Measurements from ENCODE around the gene MTA3.
"Not testable (repeated sequence)": the region's sequence is repeated elsewhere in the genome, so short reads cannot be mapped to it uniquely, and the experiment has no call there.

The MTA3 gene

GRCh38 chr2:42640261-42640660 lies 71.8 kb downstream of the MTA3 start:
- Histone ChIP-seq H4K20me1 (ENCODE audit: control insufficient read depth, insufficient read depth, low read depth, low read length) (no peaks in the 10 kb centered on the region), H3K36me3 (ENCODE audit: control insufficient read depth, low read length) (peaks cover 29% of the 10 kb centered on the region), H3K27ac (ENCODE audit: low read depth, low read length) (no peak overlapping the region), H3K9me3 (ENCODE audit: control insufficient read depth, insufficient read depth, low read length) (no peaks in the 10 kb centered on the region), H3F3A (ENCODE audit: control insufficient read depth, insufficient read depth) (no peaks in the 10 kb centered on the region; the same call in 1 of the 2 replicates), H3K4me1 (ENCODE audit: control insufficient read depth, low read length) (peaks cover 9% of the 10 kb centered on the region), H3K79me2 (ENCODE audit: control insufficient read depth, low read length) (no peaks in the 10 kb centered on the region), H3K4me3 (ENCODE audit: low read length) (no peak overlapping the region), H3K9me2 (replicated peaks; ENCODE audit: control insufficient read depth, low read length) (no peaks in the 10 kb centered on the region), H3K4me2 (ENCODE audit: low read length) (no peak overlapping the region), H3K27me3 (ENCODE audit: control insufficient read depth, low read length) (no peaks in the 10 kb centered on the region)
- TF ChIP-seq, protein P1, sequence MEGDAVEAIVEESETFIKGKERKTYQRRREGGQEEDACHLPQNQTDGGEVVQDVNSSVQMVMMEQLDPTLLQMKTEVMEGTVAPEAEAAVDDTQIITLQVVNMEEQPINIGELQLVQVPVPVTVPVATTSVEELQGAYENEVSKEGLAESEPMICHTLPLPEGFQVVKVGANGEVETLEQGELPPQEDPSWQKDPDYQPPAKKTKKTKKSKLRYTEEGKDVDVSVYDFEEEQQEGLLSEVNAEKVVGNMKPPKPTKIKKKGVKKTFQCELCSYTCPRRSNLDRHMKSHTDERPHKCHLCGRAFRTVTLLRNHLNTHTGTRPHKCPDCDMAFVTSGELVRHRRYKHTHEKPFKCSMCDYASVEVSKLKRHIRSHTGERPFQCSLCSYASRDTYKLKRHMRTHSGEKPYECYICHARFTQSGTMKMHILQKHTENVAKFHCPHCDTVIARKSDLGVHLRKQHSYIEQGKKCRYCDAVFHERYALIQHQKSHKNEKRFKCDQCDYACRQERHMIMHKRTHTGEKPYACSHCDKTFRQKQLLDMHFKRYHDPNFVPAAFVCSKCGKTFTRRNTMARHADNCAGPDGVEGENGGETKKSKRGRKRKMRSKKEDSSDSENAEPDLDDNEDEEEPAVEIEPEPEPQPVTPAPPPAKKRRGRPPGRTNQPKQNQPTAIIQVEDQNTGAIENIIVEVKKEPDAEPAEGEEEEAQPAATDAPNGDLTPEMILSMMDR (IDR thresholded peaks at IDR 0.05; ENCODE audit: low read depth, low read length, poor library complexity, severe bottlenecking) = no peak
- TF ChIP-seq EZH2phosphoT487 (IDR thresholded peaks at IDR 0.05; ENCODE audit: borderline replicate concordance, low read length) = no peak

DNA sequence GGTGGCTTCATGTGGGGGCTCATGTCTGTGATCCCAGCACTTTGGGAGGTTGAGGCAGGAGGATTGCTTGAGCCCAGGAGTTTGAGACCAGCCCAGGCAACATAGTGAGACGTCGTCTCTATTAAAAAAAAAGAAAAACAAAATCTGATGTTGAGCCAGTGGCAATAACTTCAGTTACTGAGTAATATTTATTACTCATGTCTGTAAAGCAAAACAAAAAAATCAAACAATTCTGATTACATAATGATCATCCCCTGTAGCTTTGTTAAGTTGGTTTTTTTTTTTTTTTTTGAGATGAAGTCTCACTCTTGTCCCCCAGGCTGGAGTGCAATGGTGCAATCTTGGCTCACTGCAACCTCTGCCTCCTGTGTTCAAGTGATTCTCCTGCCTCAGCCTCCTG lies 73.9 kb downstream of the MTA3 start:
- not testable (repeated sequence) for H3K9me2 ChIP-seq (replicated peaks; ENCODE audit: control insufficient read depth, low read length); H3K4me3 ChIP-seq (ENCODE audit: low read length); H3F3A ChIP-seq (ENCODE audit: control insufficient read depth, insufficient read depth); H3K4me1 ChIP-seq (ENCODE audit: control insufficient read depth, low read length); H3K27ac ChIP-seq (ENCODE audit: low read depth, low read length); H3K4me2 ChIP-seq (ENCODE audit: low read length); H3K9me3 ChIP-seq (ENCODE audit: control insufficient read depth, insufficient read depth, low read length); H3K27me3 ChIP-seq (ENCODE audit: control insufficient read depth, low read length); H3K79me2 ChIP-seq (ENCODE audit: control insufficient read depth, low read length); H4K20me1 ChIP-seq (ENCODE audit: control insufficient read depth, insufficient read depth, low read depth, low read length)
- peaks cover 41% of the 10 kb centered on the region for H3K36me3 ChIP-seq (ENCODE audit: control insufficient read depth, low read length)

GRCh38 chr2:42645551-42645950 lies 77.1 kb downstream of the MTA3 start:
- Histone ChIP-seq H3K79me2 (ENCODE audit: control insufficient read depth, low read length) (no peaks in the 10 kb centered on the region), H3K4me1 (ENCODE audit: control insufficient read depth, low read length) (no peaks in the 10 kb centered on the region), H3K27me3 (ENCODE audit: control insufficient read depth, low read length) (no peaks in the 10 kb centered on the region), H3K9me3 (ENCODE audit: control insufficient read depth, insufficient read depth, low read length) (no peaks in the 10 kb centered on the region), H3F3A (ENCODE audit: control insufficient read depth, insufficient read depth) (no peaks in the 10 kb centered on the region), H3K4me2 (ENCODE audit: low read length) (no peak overlapping the region), H3K4me3 (ENCODE audit: low read length) (no peak overlapping the region), H3K27ac (ENCODE audit: low read depth, low read length) (no peak overlapping the region), H3K9me2 (replicated peaks; ENCODE audit: control insufficient read depth, low read length) (no peaks in the 10 kb centered on the region), H4K20me1 (ENCODE audit: control insufficient read depth, insufficient read depth, low read depth, low read length) (no peaks in the 10 kb centered on the region), H3K36me3 (ENCODE audit: control insufficient read depth, low read length) (peaks cover 40% of the 10 kb centered on the region)
- no peak for TF ChIP-seq EZH2phosphoT487 (IDR thresholded peaks at IDR 0.05; ENCODE audit: borderline replicate concordance, low read length)
- TF ChIP-seq, protein P1 (IDR thresholded peaks at IDR 0.05; ENCODE audit: low read depth, low read length, poor library complexity, severe bottlenecking) = no peak

DNA sequence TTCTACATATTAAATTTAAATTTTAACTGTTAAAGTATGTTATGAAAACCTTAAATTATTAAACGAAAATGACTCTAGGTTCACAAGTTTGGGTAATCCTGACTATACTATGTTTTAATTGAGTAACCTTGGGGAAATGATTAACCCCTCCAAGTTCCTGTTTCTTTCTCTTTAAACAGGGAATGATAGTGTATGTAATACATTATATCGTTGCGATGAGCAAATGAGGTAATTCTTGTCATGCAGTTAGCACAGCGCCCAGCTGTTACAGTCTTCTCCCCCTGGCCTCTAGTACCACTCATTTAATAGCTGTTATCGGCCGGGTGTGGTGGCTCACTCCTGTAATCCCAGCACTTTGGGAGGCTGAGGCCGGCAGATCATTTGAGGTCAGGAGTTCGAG lies 80.4 kb downstream of the MTA3 start:
- no peaks in the 10 kb centered on the region for H3K4me1 ChIP-seq (ENCODE audit: control insufficient read depth, low read length)
- H3K9me3 ChIP-seq (ENCODE audit: control insufficient read depth, insufficient read depth, low read length) = no peaks in the 10 kb centered on the region
- H3K79me2 ChIP-seq (ENCODE audit: control insufficient read depth, low read length) = no peaks in the 10 kb centered on the region

More for the DNA sequence above, 80.4 kb downstream of the MTA3 start:
- Histone ChIP-seq H3F3A (ENCODE audit: control insufficient read depth, insufficient read depth) (no peaks in the 10 kb centered on the region), H4K20me1 (ENCODE audit: control insufficient read depth, insufficient read depth, low read depth, low read length) (no peaks in the 10 kb centered on the region), H3K9me2 (replicated peaks; ENCODE audit: control insufficient read depth, low read length) (no peaks in the 10 kb centered on the region), H3K4me3 (ENCODE audit: low read length) (no peak overlapping the region), H3K27ac (ENCODE audit: low read depth, low read length) (no peak overlapping the region), H3K27me3 (ENCODE audit: control insufficient read depth, low read length) (no peaks in the 10 kb centered on the region), H3K36me3 (ENCODE audit: control insufficient read depth, low read length) (peaks cover 30% of the 10 kb centered on the region), H3K4me2 (ENCODE audit: low read length) (no peak overlapping the region)
- TF ChIP-seq EZH2phosphoT487 (IDR thresholded peaks at IDR 0.05; ENCODE audit: borderline replicate concordance, low read length) = no peak
- TF ChIP-seq, protein P1 (IDR thresholded peaks at IDR 0.05; ENCODE audit: low read depth, low read length, poor library complexity, severe bottlenecking) = no peak

Measured in DOHH2 (cell line).